GM23338 (cell line): ENCODE measurements around the gene BICC1. TPM values are rescaled to one million over a fixed set of nuclear protein-coding genes. Genes with fewer than 3 reads are reported as not detected.
A peak's percentile ranks its signal among the peaks of the same experiment; 100 is the strongest.

Experiments
- ATAC-seq: fragments of 200-7000 bp; cut with Tn5 transposase; 3 replicates; pipeline ENCODE4 v1.9.1; 2020
- DNase-seq: peaks from one replicate; pipeline ENCODE4 v3.0.0-alpha.2; 2015; ENCODE audit warnings: low spot score
- H2AFZ ChIP-seq: fragments of 200-600 bp; sonication (generic); 2 replicates; pipeline ENCODE4 v1.8.0; 2016; ENCODE audit warnings: antibody characterized with exemption, mild to moderate bottlenecking, moderate library complexity
- H3F3A ChIP-seq: fragments of 200-600 bp; sonication (generic); replicated peaks from 2 replicates; pipeline ENCODE4 v1.8.0; 2017; ENCODE audit warnings: antibody characterized with exemption, mixed run types, low read depth
- H3K27ac ChIP-seq: fragments of 200-600 bp; sonication (generic); 2 replicates; pipeline ENCODE4 v1.6.1; 2016; ENCODE audit warnings: low read depth
- H3K27me3 ChIP-seq: fragments of 200-600 bp; sonication (generic); 2 replicates; pipeline ENCODE4 v1.8.0; 2016; ENCODE audit warnings: mild to moderate bottlenecking, mixed run types, moderate library complexity; ENCODE audit not compliant: insufficient read depth
- H3K36me3 ChIP-seq: fragments of 200-600 bp; sonication (generic); 2 replicates; pipeline ENCODE4 v1.8.0; 2016; ENCODE audit warnings: mild to moderate bottlenecking; ENCODE audit not compliant: insufficient read depth
- H3K4me1 ChIP-seq: fragments of 200-600 bp; sonication (generic); 2 replicates; pipeline ENCODE4 v1.8.0; 2016; ENCODE audit warnings: mild to moderate bottlenecking, moderate library complexity; ENCODE audit not compliant: insufficient read depth
- H3K4me2 ChIP-seq: fragments of 200-600 bp; sonication (generic); 2 replicates; pipeline ENCODE4 v1.7.1; 2017; ENCODE audit warnings: mixed run types
- H3K4me3 ChIP-seq: fragments of 200-600 bp; sonication (generic); 2 replicates; pipeline ENCODE4 v1.6.1; 2016; ENCODE audit warnings: mixed run types
- H3K79me2 ChIP-seq: fragments of 200-600 bp; sonication (generic); replicated peaks from 2 replicates; pipeline ENCODE4 v1.8.0; 2017; ENCODE audit warnings: mild to moderate bottlenecking; ENCODE audit not compliant: insufficient read depth
- H3K9me2 ChIP-seq: fragments of 200-600 bp; sonication (generic); 2 replicates; pipeline ENCODE4 v1.8.0; 2017; ENCODE audit not compliant: insufficient read depth
- H4K20me1 ChIP-seq: fragments of 200-600 bp; sonication (generic); replicated peaks from 2 replicates; pipeline ENCODE4 v1.8.0; 2017; ENCODE audit warnings: mild to moderate bottlenecking; ENCODE audit not compliant: insufficient read depth
- H3K27ac Mint-ChIP-seq: 2 replicates; pipeline ENCODE4 v1.8.0; 2020; ENCODE audit warnings: inconsistent platforms, mild to moderate bottlenecking, moderate library complexity, mixed read lengths
- H3K27me3 Mint-ChIP-seq: 3 replicates; pipeline ENCODE4 v1.8.0; 2022; ENCODE audit warnings: low read depth, mild to moderate bottlenecking, moderate library complexity, mixed read lengths, inconsistent platforms; ENCODE audit not compliant: insufficient read depth, poor library complexity
- H3K36me3 Mint-ChIP-seq: 3 replicates; pipeline ENCODE4 v1.8.0; 2021; ENCODE audit warnings: low read depth, mild to moderate bottlenecking, inconsistent platforms, moderate library complexity, mixed read lengths
- H3K4me1 Mint-ChIP-seq: 3 replicates; pipeline ENCODE4 v1.8.0; 2020; ENCODE audit warnings: mild to moderate bottlenecking, inconsistent platforms, mixed read lengths
- H3K4me3 Mint-ChIP-seq: 3 replicates; pipeline ENCODE4 v1.8.0; 2021; ENCODE audit warnings: moderate library complexity, mild to moderate bottlenecking, inconsistent platforms, mixed read lengths
- H3K9me3 Mint-ChIP-seq: 3 replicates; pipeline ENCODE4 v1.8.0; 2020; ENCODE audit warnings: moderate library complexity, mild to moderate bottlenecking, inconsistent platforms, mixed read lengths
- CREB1 ChIP-seq: fragments of 250-450 bp; sonication (Bioruptor Pico); IDR thresholded peaks from 2 replicates; pipeline ENCODE4 v1.5.0; 2020; ENCODE audit warnings: low read depth, mild to moderate bottlenecking, moderate library complexity
- EZH2 ChIP-seq: fragments of 200-600 bp; sonication (generic); IDR thresholded peaks from one replicate; pipeline ENCODE4 v1.8.0; 2017; ENCODE audit warnings: antibody characterized with exemption, mild to moderate bottlenecking, low read depth; ENCODE audit not compliant: unreplicated experiment
- EZH2phosphoT487 ChIP-seq: fragments of 200-600 bp; sonication (generic); IDR thresholded peaks from one replicate; pipeline ENCODE4 v1.8.1; 2018; ENCODE audit warnings: antibody characterized with exemption; ENCODE audit not compliant: unreplicated experiment
- JUNB ChIP-seq: IDR thresholded peaks from one replicate; pipeline ENCODE4 v1.6.1; 2016; ENCODE audit warnings: antibody characterized with exemption; ENCODE audit not compliant: unreplicated experiment
- POLR2AphosphoS5 ChIP-seq: IDR thresholded peaks from 2 replicates; pipeline ENCODE4 v1.6.1; 2016; ENCODE audit warnings: antibody characterized with exemption, low read depth
- STAT1 ChIP-seq: IDR thresholded peaks from one replicate; pipeline ENCODE4 v1.6.1; 2016; ENCODE audit warnings: antibody characterized with exemption; ENCODE audit not compliant: unreplicated experiment
- ZNF114 ChIP-seq: fragments of 250-450 bp; sonication (Bioruptor Pico); IDR thresholded peaks from 2 replicates; pipeline ENCODE4 v1.5.0; 2020; ENCODE audit warnings: mild to moderate bottlenecking, moderate library complexity
- ZNF331 ChIP-seq: fragments of 250-450 bp; sonication (Bioruptor Pico); IDR thresholded peaks from 2 replicates; pipeline ENCODE4 v1.5.0; 2020; ENCODE audit warnings: low read depth, mild to moderate bottlenecking, moderate library complexity
- polyA plus RNA-seq: library from polyadenylated mRNA; unstranded; fragments of >200 nt; fragmentation: Nextera tagmentation; extraction: Ambion mirVana; gene quantifications from 2 replicates; pipeline ENCODE4 v1.2.1, GENCODE V29; 2016
- total RNA-seq: library from RNA; depleted of rRNA; stranded (reverse); fragments of >200 nt; shearing (Covaris generic); gene quantifications from 2 replicates; pipeline ENCODE4 v1.2.3, GENCODE V29; 2014
- TF ChIP-seq, protein P1 (sequence below): fragments of 250-450 bp; sonication (Bioruptor Pico); IDR thresholded peaks from 2 replicates; pipeline ENCODE4 v1.5.0; 2020; ENCODE audit warnings: mild to moderate bottlenecking, moderate library complexity
- TF ChIP-seq, protein P2 (sequence below): IDR thresholded peaks from 2 replicates; pipeline ENCODE4 v1.6.1; 2016; ENCODE audit warnings: antibody characterized with exemption
- TF ChIP-seq, protein P3 (sequence below): IDR thresholded peaks from one replicate; pipeline ENCODE4 v1.6.1; 2018; ENCODE audit warnings: antibody characterized with exemption; ENCODE audit not compliant: unreplicated experiment

Gene BICC1
- total and polyA plus RNA-seq, 2 experiments from 2014 or later, result 1.3 to 2.2 TPM

DNA sequence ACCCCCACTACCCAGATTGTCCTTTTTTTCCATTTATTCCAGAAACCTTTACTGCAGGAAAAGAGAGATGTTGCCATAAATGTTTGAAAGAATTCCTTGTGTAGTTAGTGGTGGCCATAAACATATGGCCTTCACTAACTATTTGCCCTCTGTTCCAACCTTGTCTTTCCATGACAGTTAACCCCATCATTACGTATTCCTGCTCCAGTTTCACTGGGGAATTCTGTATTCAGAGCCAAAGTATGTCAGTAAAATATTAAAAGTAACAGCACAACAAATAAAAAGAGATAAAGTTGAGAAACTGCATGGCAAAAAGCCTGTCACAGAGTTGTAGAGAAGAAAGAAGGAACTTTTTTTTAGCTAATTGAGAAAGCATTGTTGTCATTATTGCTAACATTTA lies 261.3 kb downstream of the BICC1 start (continued):
- TF ChIP-seq, protein P1, sequence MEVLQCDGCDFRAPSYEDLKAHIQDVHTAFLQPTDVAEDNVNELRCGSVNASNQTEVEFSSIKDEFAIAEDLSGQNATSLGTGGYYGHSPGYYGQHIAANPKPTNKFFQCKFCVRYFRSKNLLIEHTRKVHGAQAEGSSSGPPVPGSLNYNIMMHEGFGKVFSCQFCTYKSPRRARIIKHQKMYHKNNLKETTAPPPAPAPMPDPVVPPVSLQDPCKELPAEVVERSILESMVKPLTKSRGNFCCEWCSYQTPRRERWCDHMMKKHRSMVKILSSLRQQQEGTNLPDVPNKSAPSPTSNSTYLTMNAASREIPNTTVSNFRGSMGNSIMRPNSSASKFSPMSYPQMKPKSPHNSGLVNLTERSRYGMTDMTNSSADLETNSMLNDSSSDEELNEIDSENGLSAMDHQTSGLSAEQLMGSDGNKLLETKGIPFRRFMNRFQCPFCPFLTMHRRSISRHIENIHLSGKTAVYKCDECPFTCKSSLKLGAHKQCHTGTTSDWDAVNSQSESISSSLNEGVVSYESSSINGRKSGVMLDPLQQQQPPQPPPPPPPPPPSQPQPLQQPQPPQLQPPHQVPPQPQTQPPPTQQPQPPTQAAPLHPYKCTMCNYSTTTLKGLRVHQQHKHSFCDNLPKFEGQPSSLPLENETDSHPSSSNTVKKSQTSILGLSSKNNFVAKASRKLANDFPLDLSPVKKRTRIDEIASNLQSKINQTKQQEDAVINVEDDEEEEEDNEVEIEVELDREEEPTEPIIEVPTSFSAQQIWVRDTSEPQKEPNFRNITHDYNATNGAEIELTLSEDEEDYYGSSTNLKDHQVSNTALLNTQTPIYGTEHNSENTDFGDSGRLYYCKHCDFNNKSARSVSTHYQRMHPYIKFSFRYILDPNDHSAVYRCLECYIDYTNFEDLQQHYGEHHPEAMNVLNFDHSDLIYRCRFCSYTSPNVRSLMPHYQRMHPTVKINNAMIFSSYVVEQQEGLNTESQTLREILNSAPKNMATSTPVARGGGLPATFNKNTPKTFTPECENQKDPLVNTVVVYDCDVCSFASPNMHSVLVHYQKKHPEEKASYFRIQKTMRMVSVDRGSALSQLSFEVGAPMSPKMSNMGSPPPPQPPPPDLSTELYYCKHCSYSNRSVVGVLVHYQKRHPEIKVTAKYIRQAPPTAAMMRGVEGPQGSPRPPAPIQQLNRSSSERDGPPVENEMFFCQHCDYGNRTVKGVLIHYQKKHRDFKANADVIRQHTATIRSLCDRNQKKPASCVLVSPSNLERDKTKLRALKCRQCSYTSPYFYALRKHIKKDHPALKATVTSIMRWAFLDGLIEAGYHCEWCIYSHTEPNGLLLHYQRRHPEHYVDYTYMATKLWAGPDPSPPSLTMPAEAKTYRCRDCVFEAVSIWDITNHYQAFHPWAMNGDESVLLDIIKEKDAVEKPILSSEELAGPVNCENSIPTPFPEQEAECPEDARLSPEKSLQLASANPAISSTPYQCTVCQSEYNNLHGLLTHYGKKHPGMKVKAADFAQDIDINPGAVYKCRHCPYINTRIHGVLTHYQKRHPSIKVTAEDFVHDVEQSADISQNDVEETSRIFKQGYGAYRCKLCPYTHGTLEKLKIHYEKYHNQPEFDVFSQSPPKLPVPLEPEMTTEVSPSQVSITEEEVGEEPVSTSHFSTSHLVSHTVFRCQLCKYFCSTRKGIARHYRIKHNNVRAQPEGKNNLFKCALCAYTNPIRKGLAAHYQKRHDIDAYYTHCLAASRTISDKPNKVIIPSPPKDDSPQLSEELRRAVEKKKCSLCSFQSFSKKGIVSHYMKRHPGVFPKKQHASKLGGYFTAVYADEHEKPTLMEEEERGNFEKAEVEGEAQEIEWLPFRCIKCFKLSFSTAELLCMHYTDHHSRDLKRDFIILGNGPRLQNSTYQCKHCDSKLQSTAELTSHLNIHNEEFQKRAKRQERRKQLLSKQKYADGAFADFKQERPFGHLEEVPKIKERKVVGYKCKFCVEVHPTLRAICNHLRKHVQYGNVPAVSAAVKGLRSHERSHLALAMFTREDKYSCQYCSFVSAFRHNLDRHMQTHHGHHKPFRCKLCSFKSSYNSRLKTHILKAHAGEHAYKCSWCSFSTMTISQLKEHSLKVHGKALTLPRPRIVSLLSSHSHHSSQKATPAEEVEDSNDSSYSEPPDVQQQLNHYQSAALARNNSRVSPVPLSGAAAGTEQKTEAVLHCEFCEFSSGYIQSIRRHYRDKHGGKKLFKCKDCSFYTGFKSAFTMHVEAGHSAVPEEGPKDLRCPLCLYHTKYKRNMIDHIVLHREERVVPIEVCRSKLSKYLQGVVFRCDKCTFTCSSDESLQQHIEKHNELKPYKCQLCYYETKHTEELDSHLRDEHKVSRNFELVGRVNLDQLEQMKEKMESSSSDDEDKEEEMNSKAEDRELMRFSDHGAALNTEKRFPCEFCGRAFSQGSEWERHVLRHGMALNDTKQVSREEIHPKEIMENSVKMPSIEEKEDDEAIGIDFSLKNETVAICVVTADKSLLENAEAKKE (CRISPR knock-in tag), result no peak
- TF ChIP-seq, protein P2, sequence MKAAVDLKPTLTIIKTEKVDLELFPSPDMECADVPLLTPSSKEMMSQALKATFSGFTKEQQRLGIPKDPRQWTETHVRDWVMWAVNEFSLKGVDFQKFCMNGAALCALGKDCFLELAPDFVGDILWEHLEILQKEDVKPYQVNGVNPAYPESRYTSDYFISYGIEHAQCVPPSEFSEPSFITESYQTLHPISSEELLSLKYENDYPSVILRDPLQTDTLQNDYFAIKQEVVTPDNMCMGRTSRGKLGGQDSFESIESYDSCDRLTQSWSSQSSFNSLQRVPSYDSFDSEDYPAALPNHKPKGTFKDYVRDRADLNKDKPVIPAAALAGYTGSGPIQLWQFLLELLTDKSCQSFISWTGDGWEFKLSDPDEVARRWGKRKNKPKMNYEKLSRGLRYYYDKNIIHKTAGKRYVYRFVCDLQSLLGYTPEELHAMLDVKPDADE, result no peak

DNA sequence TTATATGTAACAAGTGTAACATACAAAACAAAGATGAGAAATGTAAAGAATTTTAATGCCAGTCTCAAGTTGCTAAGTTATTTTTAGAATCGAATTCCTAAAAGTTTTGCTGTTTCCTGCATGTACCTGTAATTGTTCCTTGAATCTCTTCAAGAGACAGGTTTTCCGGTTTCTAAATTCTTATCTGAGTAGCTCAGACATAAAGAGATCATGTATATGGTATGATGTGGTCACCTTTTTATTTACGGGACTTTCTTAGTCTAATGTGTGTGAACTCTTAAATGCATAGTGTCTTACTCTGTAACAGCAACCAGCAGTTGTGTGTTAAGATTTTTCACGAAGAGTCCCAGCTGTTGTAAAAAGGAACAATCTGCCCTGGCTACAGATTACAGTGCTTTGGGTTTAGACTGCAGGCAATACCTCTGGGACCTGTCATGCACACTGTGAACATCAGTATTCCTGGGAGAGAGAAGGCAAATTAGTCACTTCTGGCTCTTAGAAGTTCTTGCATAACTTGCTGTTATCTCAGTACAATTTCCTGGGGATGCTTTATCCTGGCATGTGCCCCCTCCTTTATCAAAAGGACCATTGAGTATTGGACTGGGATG lies 263.4 kb downstream of the BICC1 start:
- no peak overlapping the region for H3K27ac ChIP-seq
- H3K27me3 ChIP-seq, result no peaks in the 10 kb centered on the region
- H3K79me2 ChIP-seq, result no peaks in the 10 kb centered on the region
- peak; percentile 31 for DNase-seq
- H3F3A ChIP-seq, result no peaks in the 10 kb centered on the region
- H3K27ac Mint-ChIP-seq, result no peak overlapping the region
- H2AFZ ChIP-seq, result no peak overlapping the region
- H3K4me2 ChIP-seq, result no peak overlapping the region
- ATAC-seq, result no peak
- H4K20me1 ChIP-seq, result no peaks in the 10 kb centered on the region
- H3K4me3 Mint-ChIP-seq, result no peak overlapping the region
- H3K36me3 Mint-ChIP-seq, result no peaks in the 10 kb centered on the region
- H3K4me1 Mint-ChIP-seq, result peaks cover 2% of the 10 kb centered on the region; the same call in 2 of the 3 replicates
- H3K9me2 ChIP-seq, result no peaks in the 10 kb centered on the region
- H3K4me3 ChIP-seq, result no peak overlapping the region
- no peaks in the 10 kb centered on the region for H3K27me3 Mint-ChIP-seq
- H3K36me3 ChIP-seq, result no peaks in the 10 kb centered on the region
- H3K9me3 Mint-ChIP-seq, result no peaks in the 10 kb centered on the region
- H3K4me1 ChIP-seq, result no peaks in the 10 kb centered on the region
- TF ChIP-seq, protein P3, sequence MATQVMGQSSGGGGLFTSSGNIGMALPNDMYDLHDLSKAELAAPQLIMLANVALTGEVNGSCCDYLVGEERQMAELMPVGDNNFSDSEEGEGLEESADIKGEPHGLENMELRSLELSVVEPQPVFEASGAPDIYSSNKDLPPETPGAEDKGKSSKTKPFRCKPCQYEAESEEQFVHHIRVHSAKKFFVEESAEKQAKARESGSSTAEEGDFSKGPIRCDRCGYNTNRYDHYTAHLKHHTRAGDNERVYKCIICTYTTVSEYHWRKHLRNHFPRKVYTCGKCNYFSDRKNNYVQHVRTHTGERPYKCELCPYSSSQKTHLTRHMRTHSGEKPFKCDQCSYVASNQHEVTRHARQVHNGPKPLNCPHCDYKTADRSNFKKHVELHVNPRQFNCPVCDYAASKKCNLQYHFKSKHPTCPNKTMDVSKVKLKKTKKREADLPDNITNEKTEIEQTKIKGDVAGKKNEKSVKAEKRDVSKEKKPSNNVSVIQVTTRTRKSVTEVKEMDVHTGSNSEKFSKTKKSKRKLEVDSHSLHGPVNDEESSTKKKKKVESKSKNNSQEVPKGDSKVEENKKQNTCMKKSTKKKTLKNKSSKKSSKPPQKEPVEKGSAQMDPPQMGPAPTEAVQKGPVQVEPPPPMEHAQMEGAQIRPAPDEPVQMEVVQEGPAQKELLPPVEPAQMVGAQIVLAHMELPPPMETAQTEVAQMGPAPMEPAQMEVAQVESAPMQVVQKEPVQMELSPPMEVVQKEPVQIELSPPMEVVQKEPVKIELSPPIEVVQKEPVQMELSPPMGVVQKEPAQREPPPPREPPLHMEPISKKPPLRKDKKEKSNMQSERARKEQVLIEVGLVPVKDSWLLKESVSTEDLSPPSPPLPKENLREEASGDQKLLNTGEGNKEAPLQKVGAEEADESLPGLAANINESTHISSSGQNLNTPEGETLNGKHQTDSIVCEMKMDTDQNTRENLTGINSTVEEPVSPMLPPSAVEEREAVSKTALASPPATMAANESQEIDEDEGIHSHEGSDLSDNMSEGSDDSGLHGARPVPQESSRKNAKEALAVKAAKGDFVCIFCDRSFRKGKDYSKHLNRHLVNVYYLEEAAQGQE, result no peak
- TF ChIP-seq, protein P2, result no peak
- no peak for TF ChIP-seq EZH2
- no peak for TF ChIP-seq POLR2AphosphoS5
- TF ChIP-seq ZNF331 (CRISPR knock-in tag), result no peak
- TF ChIP-seq ZNF114, result no peak
- TF ChIP-seq CREB1 (CRISPR knock-in tag), result no peak
- TF ChIP-seq JUNB, result no peak
- TF ChIP-seq STAT1, result no peak
- no peak for TF ChIP-seq EZH2phosphoT487
